Measurements from ENCODE around the gene RNF166.

GRCh38 chr16:88723911-88724310, 17.7 kb upstream of the RNF166 start:
- no peak for TF ChIP-seq CTCF (IDR thresholded peaks at IDR 0.05; ENCODE audit: low read depth, low read length, poor library complexity, severe bottlenecking)
- TF ChIP-seq EZH2phosphoT487 (IDR thresholded peaks at IDR 0.05; ENCODE audit: borderline replicate concordance, low read length), result no peak

Measured in DOHH2 (cell line).